Nephron (organoid): Measurements from ENCODE around the gene DPF3.
A peak's percentile ranks its signal among the peaks of the same experiment; 100 is the strongest.

ENCODE experiments used
- H3K27ac Mint-ChIP-seq, 3 experiments: 2 replicates each; pipeline ENCODE4 v1.8.0; 2020; ENCODE audit warnings: mixed read lengths in 3 of 3, mild to moderate bottlenecking in 2 of 3, moderate library complexity in 1 of 3
- H3K27me3 Mint-ChIP-seq: 2 replicates; pipeline ENCODE4 v1.8.0; 2021; ENCODE audit warnings: low read depth, mild to moderate bottlenecking, moderate library complexity, mixed read lengths
- H3K36me3 Mint-ChIP-seq: 2 replicates; pipeline ENCODE4 v1.8.0; 2020; ENCODE audit warnings: low read depth, mixed read lengths
- H3K4me1 Mint-ChIP-seq: 2 replicates; pipeline ENCODE4 v1.8.0; 2020; ENCODE audit warnings: mixed read lengths
- H3K4me3 Mint-ChIP-seq, 3 experiments: 2 replicates each; pipeline ENCODE4 v1.8.0; 2020; ENCODE audit warnings: mild to moderate bottlenecking in 3 of 3, mixed read lengths in 3 of 3, moderate library complexity in 2 of 3
- H3K9me3 Mint-ChIP-seq: 2 replicates; pipeline ENCODE4 v1.8.0; 2020; ENCODE audit warnings: mixed read lengths
- TF ChIP-seq, protein P1 (sequence below), 3 experiments: fragments of 200-600 bp; sonication (generic); IDR thresholded peaks; one replicate each; pipeline ENCODE4 v1.5.0; 2021; ENCODE audit warnings: antibody characterized with exemption in 3 of 3; ENCODE audit not compliant: unreplicated experiment in 3 of 3

DPF3 gene

DNA sequence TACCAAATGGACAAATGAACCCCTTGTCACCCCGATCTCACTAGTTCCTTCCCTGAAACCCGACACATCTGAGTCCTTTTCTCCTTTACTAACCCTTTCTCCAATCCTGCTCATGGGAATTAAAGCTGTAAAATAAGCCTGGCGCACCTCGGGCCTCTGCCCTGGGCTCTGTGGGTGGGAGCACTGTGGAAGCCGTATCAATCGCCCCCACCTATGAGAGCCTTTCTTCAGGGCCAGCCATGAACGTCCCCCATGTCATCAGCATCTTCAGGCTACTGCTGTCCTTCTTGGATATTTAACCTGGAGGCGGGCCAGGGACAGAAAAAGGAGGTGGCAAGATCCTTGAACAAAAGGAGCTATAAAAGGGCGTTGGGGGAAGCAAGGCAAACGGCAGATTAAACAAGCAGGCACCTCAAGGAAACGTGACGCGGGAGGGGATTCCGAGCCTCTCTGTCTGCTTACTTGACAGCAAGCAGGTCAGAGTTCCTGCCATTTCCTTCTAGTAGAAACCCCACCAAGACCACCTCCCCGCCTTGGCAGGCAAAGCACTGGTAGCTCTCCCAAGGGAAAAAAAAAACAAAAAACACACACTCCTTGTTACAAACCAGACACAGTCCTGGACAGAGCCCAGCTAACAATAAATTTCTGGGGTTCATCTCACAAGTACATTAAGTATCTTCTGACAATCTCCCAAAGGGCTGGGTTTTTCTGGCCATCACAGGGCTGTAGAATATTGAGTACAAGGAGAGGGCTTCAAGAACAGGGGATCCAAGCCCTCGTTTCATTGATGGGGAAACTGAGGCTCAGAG lies 62.9 kb downstream of the DPF3 start:
- Mint-ChIP-seq H3K9me3 (no peaks in the 10 kb centered on the region), H3K27me3 (peaks cover 22% of the 10 kb centered on the region), H3K4me3 (peak overlapping the region; percentile 1 to 11 (median 10)), H3K36me3 (peaks cover 8% of the 10 kb centered on the region), H3K4me1 (peaks cover 21% of the 10 kb centered on the region), H3K27ac (peak overlapping the region; percentile 13 to 68 (median 37))
- TF ChIP-seq, protein P1, sequence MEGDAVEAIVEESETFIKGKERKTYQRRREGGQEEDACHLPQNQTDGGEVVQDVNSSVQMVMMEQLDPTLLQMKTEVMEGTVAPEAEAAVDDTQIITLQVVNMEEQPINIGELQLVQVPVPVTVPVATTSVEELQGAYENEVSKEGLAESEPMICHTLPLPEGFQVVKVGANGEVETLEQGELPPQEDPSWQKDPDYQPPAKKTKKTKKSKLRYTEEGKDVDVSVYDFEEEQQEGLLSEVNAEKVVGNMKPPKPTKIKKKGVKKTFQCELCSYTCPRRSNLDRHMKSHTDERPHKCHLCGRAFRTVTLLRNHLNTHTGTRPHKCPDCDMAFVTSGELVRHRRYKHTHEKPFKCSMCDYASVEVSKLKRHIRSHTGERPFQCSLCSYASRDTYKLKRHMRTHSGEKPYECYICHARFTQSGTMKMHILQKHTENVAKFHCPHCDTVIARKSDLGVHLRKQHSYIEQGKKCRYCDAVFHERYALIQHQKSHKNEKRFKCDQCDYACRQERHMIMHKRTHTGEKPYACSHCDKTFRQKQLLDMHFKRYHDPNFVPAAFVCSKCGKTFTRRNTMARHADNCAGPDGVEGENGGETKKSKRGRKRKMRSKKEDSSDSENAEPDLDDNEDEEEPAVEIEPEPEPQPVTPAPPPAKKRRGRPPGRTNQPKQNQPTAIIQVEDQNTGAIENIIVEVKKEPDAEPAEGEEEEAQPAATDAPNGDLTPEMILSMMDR (IDR thresholded peaks at IDR 0.05; ENCODE audit: unreplicated experiment in 3 of 3) = no peak

DNA sequence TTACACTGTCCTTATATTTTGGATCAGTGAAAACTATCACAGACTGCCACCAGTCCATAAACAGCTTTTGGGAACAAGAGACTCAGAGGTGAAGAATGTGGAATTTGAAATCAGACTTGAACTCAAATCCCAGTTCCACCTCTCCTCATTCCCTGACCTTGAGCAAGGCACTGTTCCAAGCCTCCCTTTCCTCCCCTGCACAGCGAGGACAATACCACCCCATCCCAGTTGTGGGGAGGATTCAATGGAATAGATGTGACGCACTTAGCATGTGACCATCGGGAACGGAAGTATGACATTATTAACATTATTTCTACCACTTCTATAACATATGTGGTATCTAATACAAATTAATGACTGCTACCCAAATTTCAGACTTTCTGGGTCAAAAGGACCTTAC lies 63.5 kb downstream of the DPF3 start:
- Mint-ChIP-seq H3K36me3 (peaks cover 8% of the 10 kb centered on the region), H3K4me3 (no peak overlapping the region), H3K27ac (peak overlapping the region in 2 of 3 experiments; percentile 13 to 68), H3K27me3 (peaks cover 16% of the 10 kb centered on the region), H3K4me1 (peaks cover 26% of the 10 kb centered on the region), H3K9me3 (no peaks in the 10 kb centered on the region)
- TF ChIP-seq, protein P1 (IDR thresholded peaks at IDR 0.05; ENCODE audit: unreplicated experiment in 3 of 3) = no peak

DNA sequence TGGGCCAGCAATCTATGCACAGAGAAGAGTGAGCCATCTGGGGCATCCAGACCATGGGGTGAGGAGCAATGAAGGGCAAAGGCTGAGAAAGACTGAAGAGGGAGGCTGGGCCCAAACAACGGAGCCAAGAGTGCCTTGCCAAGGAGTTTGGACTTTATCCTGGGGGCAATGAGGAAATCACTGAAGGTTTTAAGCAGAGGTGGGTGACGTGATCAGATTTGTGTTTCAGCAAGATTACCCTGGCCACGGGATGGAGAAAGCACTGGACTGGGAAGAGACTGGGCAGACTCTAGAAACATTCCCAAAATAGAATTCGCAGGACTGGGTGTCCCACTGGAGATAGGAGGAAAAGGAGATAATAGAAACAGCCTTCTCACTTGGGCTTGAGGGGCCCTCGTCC lies 65.3 kb downstream of the DPF3 start:
- no peak overlapping the region for H3K27ac Mint-ChIP-seq
- TF ChIP-seq, protein P1 (IDR thresholded peaks at IDR 0.05; ENCODE audit: unreplicated experiment in 3 of 3) = no peak
- H3K4me3 Mint-ChIP-seq = no peak overlapping the region
- peaks cover 5% of the 10 kb centered on the region for H3K36me3 Mint-ChIP-seq
- H3K4me1 Mint-ChIP-seq = peaks cover 26% of the 10 kb centered on the region
- no peaks in the 10 kb centered on the region for H3K9me3 Mint-ChIP-seq
- H3K27me3 Mint-ChIP-seq = peaks cover 14% of the 10 kb centered on the region

DNA sequence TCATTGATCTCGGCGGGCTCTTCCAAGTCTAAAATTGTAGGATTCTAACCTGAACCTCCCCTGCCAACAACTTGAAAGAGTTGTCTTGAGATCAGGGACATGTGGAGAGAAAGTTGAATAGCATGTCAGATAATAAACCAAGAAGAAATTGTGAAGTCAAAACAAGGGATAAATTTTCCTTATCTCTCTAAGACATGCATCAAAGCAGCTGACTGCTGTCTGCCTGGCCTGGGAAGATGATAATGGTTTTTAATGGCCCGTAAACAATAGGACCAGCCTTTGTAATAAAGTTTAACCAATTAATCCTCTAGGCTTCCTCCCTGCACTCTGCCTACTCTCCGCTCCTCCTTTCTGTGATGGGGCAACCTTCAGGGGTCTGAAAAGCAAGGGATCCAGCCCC lies 67.9 kb downstream of the DPF3 start:
- no peak overlapping the region for H3K4me3 Mint-ChIP-seq
- no peaks in the 10 kb centered on the region for H3K36me3 Mint-ChIP-seq
- H3K27ac Mint-ChIP-seq = peak overlapping the region in 2 of 3 experiments; percentile 28 to 61
- peaks cover 7% of the 10 kb centered on the region for H3K27me3 Mint-ChIP-seq
- TF ChIP-seq, protein P1 (IDR thresholded peaks at IDR 0.05; ENCODE audit: unreplicated experiment in 3 of 3) = no peak
- peaks cover 19% of the 10 kb centered on the region for H3K4me1 Mint-ChIP-seq
- no peaks in the 10 kb centered on the region for H3K9me3 Mint-ChIP-seq

DNA sequence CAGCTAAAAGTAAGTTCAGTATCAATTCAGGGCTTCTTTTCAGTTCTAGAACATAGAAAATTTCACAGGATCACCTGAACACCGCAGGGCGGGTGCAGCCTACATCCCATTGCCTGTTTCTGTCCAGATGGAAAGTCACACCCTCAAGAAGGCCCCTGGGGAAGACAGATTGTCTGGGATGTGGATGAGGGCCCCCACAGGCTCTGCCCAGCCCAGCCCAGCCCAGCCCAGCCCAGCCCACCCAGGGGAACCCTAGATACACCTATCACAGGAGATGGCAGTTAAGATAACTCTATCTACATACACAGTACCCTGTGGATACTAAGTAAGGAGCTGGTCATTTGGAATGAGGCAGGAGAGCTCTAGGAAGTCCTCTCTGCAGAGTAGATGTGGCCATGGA lies 68.4 kb downstream of the DPF3 start:
- Mint-ChIP-seq H3K4me1 (peaks cover 13% of the 10 kb centered on the region), H3K36me3 (no peaks in the 10 kb centered on the region), H3K4me3 (no peak overlapping the region), H3K27me3 (peaks cover 4% of the 10 kb centered on the region), H3K27ac (peak overlapping the region in 2 of 3 experiments; percentile 28 to 61), H3K9me3 (no peaks in the 10 kb centered on the region)
- TF ChIP-seq, protein P1 (IDR thresholded peaks at IDR 0.05; ENCODE audit: unreplicated experiment in 3 of 3) = no peak

DNA sequence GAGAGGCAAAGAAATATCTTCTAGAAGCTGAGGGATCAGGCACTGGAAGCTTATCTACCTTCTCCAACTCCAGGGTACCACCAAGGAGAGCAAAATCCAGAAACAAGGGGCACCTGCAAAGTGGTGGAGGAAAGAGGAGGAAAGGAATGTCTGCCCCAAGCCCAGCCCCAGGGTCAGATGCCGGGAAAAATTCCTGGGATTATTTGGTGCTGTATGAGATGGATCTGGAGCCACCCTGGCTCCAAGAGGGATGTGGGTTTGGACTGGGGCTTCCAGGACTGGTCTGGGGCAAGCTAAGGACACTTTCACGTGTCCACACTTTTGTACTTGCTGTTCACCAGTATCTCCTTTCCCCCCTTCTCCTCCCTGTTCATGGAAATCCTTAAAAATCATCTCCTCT lies 69.8 kb downstream of the DPF3 start:
- Mint-ChIP-seq H3K4me3 (no peak overlapping the region), H3K36me3 (no peaks in the 10 kb centered on the region)

More for the DNA sequence above, 69.8 kb downstream of the DPF3 start:
- TF ChIP-seq, protein P1 (IDR thresholded peaks at IDR 0.05; ENCODE audit: unreplicated experiment in 3 of 3) = no peak
- Mint-ChIP-seq H3K27ac (peak overlapping the region in 1 of 3 experiments; percentile 2), H3K4me1 (peaks cover 10% of the 10 kb centered on the region), H3K27me3 (peaks cover 4% of the 10 kb centered on the region), H3K9me3 (peaks cover 2% of the 10 kb centered on the region)
